Right ventricle myocardium inferior (tissue), 1 donor: ENCODE data around the gene KMT2C. TPM values are rescaled to one million over a fixed set of nuclear protein-coding genes. Genes with fewer than 3 reads are reported as not detected.
"Not testable (repeated sequence)": the region's sequence is repeated elsewhere in the genome, so short reads cannot be mapped to it uniquely, and the experiment has no call there.

Experiments
- ATAC-seq: fragments of 200-7000 bp; cut with Tn5 transposase; one replicate; pipeline ENCODE4 v1.9.1; 2020; ENCODE audit warnings: mild to moderate bottlenecking, moderate library complexity
- DNase-seq: peaks from one replicate; pipeline ENCODE4 v3.0.0; 2021; ENCODE audit errors: missing footprints
- intact Hi-C: fragments of 100-400 bp; cut with DNase I; formaldehyde crosslinking; loops from one replicate; pipeline ENCODE4 v1.11.0; 2022
- total RNA-seq: library from RNA; stranded (reverse); fragmentation: NEBNext Ultra II Directional; extraction: Animal tissue kit (Norgen Biotek cat#: 25700); gene quantifications from one replicate; pipeline ENCODE4 v1.2.1, GENCODE V29; 2021
- donor health status: DM: no; HTN: yes; CAD: no; lungs with severe emphysema.

KMT2C gene
- total RNA-seq, 1 donor from 2014 or later: 39.4 TPM

- DNase-seq, intact Hi-C loops, ATAC-seq: not testable (repeated sequence)
Measured at GRCh38 chr7:152378497-152378896, 57.3 kb downstream of the KMT2C start.

- DNase-seq, intact Hi-C loops, ATAC-seq: not testable (repeated sequence)
Measured at GRCh38 chr7:152376716-152377484, 58.9 kb downstream of the KMT2C start.

- intact Hi-C loops: no loop called here
Measured at GRCh38 chr7:152370297-152370696, 65.5 kb downstream of the KMT2C start.

GRCh38 chr7:152369518-152369917, 66.3 kb downstream of the KMT2C start:
- intact Hi-C loops: loop anchor here (10.0 kb wide), 1 partner anchor 55 kb away; no protein-coding TSS in a partner anchor
- ATAC-seq: no peak
- DNase-seq: no peak

More at GRCh38 chr7:152370297-152370696, 65.5 kb downstream of the KMT2C start:
- DNase-seq (no peak), ATAC-seq (peak; percentile 46)

- DNase-seq: no peak
- no peak for ATAC-seq
- intact Hi-C loops: loop anchor here (10.0 kb wide), 1 partner anchor 58 kb away; no protein-coding TSS in a partner anchor
Measured at GRCh38 chr7:152367170-152367569, 68.6 kb downstream of the KMT2C start.

- DNase-seq: peak; percentile 68
- ATAC-seq: peak; percentile 60
- intact Hi-C loops: loop anchor here (10.0 kb wide), 1 partner anchor 58 kb away; no protein-coding TSS in a partner anchor
Measured at GRCh38 chr7:152366662-152367061, 69.1 kb downstream of the KMT2C start.

GRCh38 chr7:152365982-152366603, 69.7 kb downstream of the KMT2C start:
- intact Hi-C loops: loop anchor here (10.0 kb wide), 1 partner anchor 59 kb away; no protein-coding TSS in a partner anchor
- no peak for DNase-seq
- ATAC-seq: no peak

- no peak for DNase-seq
- intact Hi-C loops: loop anchor here (10.0 kb wide), 1 partner anchor 61 kb away; no protein-coding TSS in a partner anchor
- no peak for ATAC-seq
Measured at GRCh38 chr7:152363798-152364197, 72.0 kb downstream of the KMT2C start.

GRCh38 chr7:152362128-152362926, 73.5 kb downstream of the KMT2C start:
- no peak for ATAC-seq
- DNase-seq: no peak
- intact Hi-C loops: loop anchor here (10.0 kb wide), 1 partner anchor 62 kb away; no protein-coding TSS in a partner anchor

- ATAC-seq (no peak), DNase-seq (no peak)
- intact Hi-C loops: no loop called here
Measured at GRCh38 chr7:152355474-152356057, 80.2 kb downstream of the KMT2C start.

GRCh38 chr7:152354061-152354460, 81.7 kb downstream of the KMT2C start:
- ATAC-seq: no peak
- intact Hi-C loops: no loop called here
- no peak for DNase-seq

GRCh38 chr7:152353281-152353680, 82.5 kb downstream of the KMT2C start:
- ATAC-seq, DNase-seq, intact Hi-C loops: not testable (repeated sequence)

GRCh38 chr7:152351747-152352146, 84.1 kb downstream of the KMT2C start:
- DNase-seq, intact Hi-C loops: not testable (repeated sequence)

GRCh38 chr7:152351168-152351567, 84.6 kb downstream of the KMT2C start:
- no peak for DNase-seq
- intact Hi-C loops: no loop called here
- no peak for ATAC-seq

More at GRCh38 chr7:152351747-152352146, 84.1 kb downstream of the KMT2C start:
- ATAC-seq: not testable (repeated sequence)

- ATAC-seq (no peak), DNase-seq (no peak)
- intact Hi-C loops: loop anchor here (10.0 kb wide), 1 partner anchor 327 kb away; the partner anchor contains the start of gene XRCC2
Measured at GRCh38 chr7:152347888-152348287, 87.9 kb downstream of the KMT2C start.

- intact Hi-C loops: loop anchor here (10.0 kb wide), 1 partner anchor 331 kb away; the partner anchor contains the start of gene XRCC2
- ATAC-seq (no peak), DNase-seq (no peak)
Measured at GRCh38 chr7:152344253-152344652, 91.5 kb downstream of the KMT2C start.

- DNase-seq (no peak), ATAC-seq (no peak)
- intact Hi-C loops: loop anchor here (10.0 kb wide), 1 partner anchor 332 kb away; the partner anchor contains the start of gene XRCC2
Measured at GRCh38 chr7:152342796-152343195, 93.0 kb downstream of the KMT2C start.

GRCh38 chr7:152341914-152342236, 93.9 kb downstream of the KMT2C start:
- ATAC-seq: no peak
- DNase-seq: no peak
- intact Hi-C loops: loop anchor here (10.0 kb wide), 1 partner anchor 333 kb away; the partner anchor contains the start of gene XRCC2
